GM19468 (cell line): ENCODE measurements around the gene TSPAN3.

Experiments
- ATAC-seq: cut with Tn5 transposase; IDR thresholded peaks from one replicate; pipeline ENCODE4 v1.9.1; 2021; ENCODE audit warnings: mild to moderate bottlenecking, moderate library complexity, moderate number of reproducible peaks; ENCODE audit not compliant: unreplicated experiment; ENCODE audit errors: extremely low read depth

Gene TSPAN3

GRCh38 chr15:77070495-77071304 lies at the start of gene TSPAN3:
Gene TSPAN3, minus strand, starts transcription at chr15:77071109. Its CDS starts 155 bp downstream, at chr15:77070954.
- peak; percentile 69 for ATAC-seq

- ATAC-seq: no peak
Measured at GRCh38 chr15:77120576-77120975, 49.7 kb upstream of the TSPAN3 start.

- ATAC-seq: no peak
Measured at GRCh38 chr15:77119446-77119845, 48.5 kb upstream of the TSPAN3 start.

- no peak for ATAC-seq
Measured at GRCh38 chr15:77118882-77119321, 48.0 kb upstream of the TSPAN3 start.

- ATAC-seq: no peak
Measured at GRCh38 chr15:77115179-77115578, 44.3 kb upstream of the TSPAN3 start.

- no peak for ATAC-seq
Measured at GRCh38 chr15:77112838-77113504, 42.1 kb upstream of the TSPAN3 start.

GRCh38 chr15:77111789-77112188 lies 40.9 kb upstream of the TSPAN3 start:
- ATAC-seq: no peak

- ATAC-seq: no peak
Measured at GRCh38 chr15:77107531-77108355, 36.8 kb upstream of the TSPAN3 start.

- ATAC-seq: no peak
Measured at GRCh38 chr15:77107068-77107467, 36.2 kb upstream of the TSPAN3 start.

- ATAC-seq: no peak
Measured at GRCh38 chr15:77104155-77104554, 33.2 kb upstream of the TSPAN3 start.

- no peak for ATAC-seq
Measured at GRCh38 chr15:77099741-77100463, 29.0 kb upstream of the TSPAN3 start.

- ATAC-seq: no peak
Measured at GRCh38 chr15:77098572-77098971, 27.7 kb upstream of the TSPAN3 start.

GRCh38 chr15:77097921-77098320 lies 27.0 kb upstream of the TSPAN3 start:
- ATAC-seq: no peak

GRCh38 chr15:77097248-77097721 lies 26.4 kb upstream of the TSPAN3 start:
- ATAC-seq: no peak

- ATAC-seq: no peak
Measured at GRCh38 chr15:77096541-77096940, 25.6 kb upstream of the TSPAN3 start.

GRCh38 chr15:77096138-77096537 lies 25.2 kb upstream of the TSPAN3 start:
- no peak for ATAC-seq

GRCh38 chr15:77094397-77095030 lies 23.6 kb upstream of the TSPAN3 start:
- ATAC-seq: no peak

GRCh38 chr15:77093436-77093835 lies 22.5 kb upstream of the TSPAN3 start:
- ATAC-seq: no peak

GRCh38 chr15:77091097-77091496 lies 20.2 kb upstream of the TSPAN3 start:
- ATAC-seq: no peak
